Measurements from ENCODE around the gene ITPK1.

- TF ChIP-seq CTCF (IDR thresholded peaks at IDR 0.05) = no peak
- TF ChIP-seq EP300 (IDR thresholded peaks at IDR 0.05) = no peak
These were observed 109.9 kb downstream of the ITPK1 start for GRCh38 chr14:93005838-93006237.

All from stomach (tissue), 4 donors.